GM12878 (cell line): ENCODE results near the gene ABCA7. TPM values are rescaled to one million over a fixed set of nuclear protein-coding genes. Genes with fewer than 3 reads are reported as not detected.
A peak's percentile ranks its signal among the peaks of the same experiment; 100 is the strongest.

Experiments used
- BCL3 ChIP-seq: IDR thresholded peaks from 2 replicates; pipeline ENCODE4 v1.6.1; 2011; ENCODE audit warnings: borderline replicate concordance, low read depth, mild to moderate bottlenecking, moderate library complexity, low read length; ENCODE audit not compliant: insufficient read depth, poor library complexity, severe bottlenecking
- BHLHE40 ChIP-seq, 2 experiments: fragments of 450-650 bp in 1 of 2; IDR thresholded peaks; 2 replicates each; pipeline ENCODE4 v1.6.1; 2011 to 2017; ENCODE audit warnings: low read depth in 2 of 2, borderline replicate concordance in 1 of 2, improper control_type of control experiment in 1 of 2, low read length in 1 of 2, mild to moderate bottlenecking in 1 of 2
- BMI1 ChIP-seq: fragments of 450-650 bp; IDR thresholded peaks from 2 replicates; pipeline ENCODE4 v1.6.1; 2016; ENCODE audit warnings: mild to moderate bottlenecking, moderate library complexity, borderline replicate concordance
- BRCA1 ChIP-seq: IDR thresholded peaks from 2 replicates; pipeline ENCODE4 v1.6.1; 2011; ENCODE audit warnings: low read depth, low read length, improper control_type of control experiment
- ETV6 ChIP-seq, 2 experiments: fragments of 450-650 bp in 1 of 2; IDR thresholded peaks in 1 of 2; conservative IDR thresholded peaks in 1 of 2; 2 replicates each; pipeline ENCODE4 v1.6.1; 2014; ENCODE audit warnings: antibody characterized with exemption in 1 of 2, borderline replicate concordance in 1 of 2, low read depth in 1 of 2, mild to moderate bottlenecking in 1 of 2, moderate library complexity in 1 of 2
- FOXK2 ChIP-seq: fragments of 450-650 bp; IDR thresholded peaks from 2 replicates; pipeline ENCODE4 v1.6.1; 2017; ENCODE audit warnings: mild to moderate bottlenecking, moderate library complexity
- HSF1 ChIP-seq: fragments of 150-350 bp; IDR thresholded peaks from 2 replicates; pipeline ENCODE4 v1.6.1; 2014; ENCODE audit warnings: mild to moderate bottlenecking, low read depth, low read length
- IRF4 ChIP-seq: IDR thresholded peaks from 2 replicates; pipeline ENCODE4 v1.6.1; 2011; ENCODE audit warnings: low read depth, low read length
- JUND ChIP-seq: IDR thresholded peaks from 2 replicates; pipeline ENCODE4 v1.6.1; 2012; ENCODE audit warnings: low read depth, mild to moderate bottlenecking, low read length, improper control_type of control experiment, moderate library complexity
- KAT2A ChIP-seq: conservative IDR thresholded peaks from 2 replicates; pipeline ENCODE4 v1.6.1; 2011; ENCODE audit warnings: low read depth, low read length; ENCODE audit not compliant: control insufficient read depth
- MEF2A ChIP-seq: IDR thresholded peaks from 2 replicates; pipeline ENCODE4 v1.6.1; 2011; ENCODE audit warnings: low read depth, mild to moderate bottlenecking, low read length, moderate library complexity; ENCODE audit not compliant: insufficient read depth
- MEF2B ChIP-seq: fragments of 450-650 bp; IDR thresholded peaks from 2 replicates; pipeline ENCODE4 v1.6.1; 2018; ENCODE audit warnings: mild to moderate bottlenecking, moderate library complexity; ENCODE audit not compliant: partially characterized antibody, poor library complexity, severe bottlenecking
- MXI1 ChIP-seq: fragments of 150-350 bp; IDR thresholded peaks from 2 replicates; pipeline ENCODE4 v1.6.1; 2011; ENCODE audit warnings: low read depth, mild to moderate bottlenecking, inconsistent platforms, low read length, improper control_type of control experiment
- MYC ChIP-seq: IDR thresholded peaks from 2 replicates; pipeline ENCODE4 v1.6.1; 2011; ENCODE audit warnings: mild to moderate bottlenecking, low read length, moderate library complexity, inconsistent platforms; ENCODE audit not compliant: insufficient read depth, insufficient replicate concordance, insufficient read length, severe bottlenecking
- NBN ChIP-seq: fragments of 450-650 bp; IDR thresholded peaks from 2 replicates; pipeline ENCODE4 v1.6.1; 2016
- NR2F1 ChIP-seq: fragments of 450-650 bp; conservative IDR thresholded peaks from 2 replicates; pipeline ENCODE4 v1.6.1; 2017; ENCODE audit warnings: mild to moderate bottlenecking
- PBX3 ChIP-seq: IDR thresholded peaks from 2 replicates; pipeline ENCODE4 v1.6.1; 2011; ENCODE audit warnings: mild to moderate bottlenecking, low read depth, low read length, moderate library complexity; ENCODE audit not compliant: insufficient replicate concordance
- POLR2AphosphoS2 ChIP-seq: IDR thresholded peaks from 2 replicates; pipeline ENCODE4 v1.6.1; 2011; ENCODE audit warnings: low read depth, mild to moderate bottlenecking, low read length, improper control_type of control experiment, moderate library complexity
- RB1 ChIP-seq: fragments of 450-650 bp; formaldehyde crosslinking; IDR thresholded peaks from 2 replicates; pipeline ENCODE4 v1.6.1; 2017; ENCODE audit warnings: mild to moderate bottlenecking, borderline replicate concordance
- RELB ChIP-seq: fragments of 450-650 bp; IDR thresholded peaks from 2 replicates; pipeline ENCODE4 v1.6.1; 2017; ENCODE audit warnings: low read depth, mild to moderate bottlenecking, moderate library complexity
- SREBF2 ChIP-seq: IDR thresholded peaks from 2 replicates; pipeline ENCODE4 v1.6.1; 2012; ENCODE audit warnings: mild to moderate bottlenecking, low read length
- STAT3 ChIP-seq: IDR thresholded peaks from 2 replicates; pipeline ENCODE4 v1.6.1; 2011; ENCODE audit warnings: low read depth, low read length, improper control_type of control experiment
- SUPT20H ChIP-seq: IDR thresholded peaks from 2 replicates; pipeline ENCODE4 v1.6.1; 2011; ENCODE audit warnings: low read depth, mild to moderate bottlenecking, low read length, moderate library complexity, borderline replicate concordance; ENCODE audit not compliant: control insufficient read depth
- ZNF207 ChIP-seq: fragments of 450-650 bp; IDR thresholded peaks from 2 replicates; pipeline ENCODE4 v1.6.1; 2014; ENCODE audit warnings: antibody characterized with exemption, mild to moderate bottlenecking, borderline replicate concordance
- polyA plus RNA-seq, 11 experiments: library from polyadenylated mRNA; depleted of rRNA in 4 of 11; unstranded in 6 of 11; stranded (reverse) in 5 of 11; fragments of >200 nt; fragmentation: Nextera tagmentation in 4 of 11; fragmentation: Illumina TruSeq in 1 of 11; extraction: Ambion mirVana in 4 of 11; extraction: Trizol in 1 of 11; gene quantifications; 1 replicate in 1 of 11; 2 replicates in 10 of 11; pipeline versions ENCODE4 v1.2.1 to v1.2.3, GENCODE V29; 2011 to 2016; ENCODE audit warnings: inconsistent platforms in 2 of 11, missing spikeins in 2 of 11, low read depth in 1 of 11
- total RNA-seq, 4 experiments: library from RNA; depleted of rRNA in 3 of 4; stranded (reverse); fragments of >200 nt in 3 of 4; fragmentation: Illumina TruSeq in 1 of 4; extraction: Trizol in 1 of 4; gene quantifications; 2 replicates each; pipeline versions ENCODE4 v1.2.1 to v1.2.3, GENCODE V29; 2013 to 2021

ABCA7 gene
- total and polyA plus RNA-seq, 10 of the 15 experiments (the other 5 are each of a cell fraction or from before 2014, with no cell fraction given), result 1.0 to 49.5 (median 14.8) TPM

- TF ChIP-seq HSF1, result no peak
- TF ChIP-seq JUND, result peak; percentile 83; the same call in 1 of the 2 replicates
- no peak for TF ChIP-seq BRCA1
- no peak for TF ChIP-seq SUPT20H
- peak; percentile 94 for TF ChIP-seq IRF4
- peak; percentile 76 for TF ChIP-seq NBN
- TF ChIP-seq ZNF207, result no peak
- TF ChIP-seq MEF2B, result peak; percentile 61
- TF ChIP-seq POLR2AphosphoS2, result no peak
- peak; percentile 17; the same call in 1 of the 2 replicates for TF ChIP-seq MXI1
- TF ChIP-seq RB1, result 0 out of 2 replicates have a peak, but pooled peaks have one; percentile 23
- TF ChIP-seq KAT2A, result no peak
- TF ChIP-seq RELB, result peak; percentile 79
- no peak for TF ChIP-seq SREBF2
- no peak for TF ChIP-seq MYC
- TF ChIP-seq PBX3, result no peak
- peak; percentile 55; the same call in 1 of the 2 replicates for TF ChIP-seq BMI1
- TF ChIP-seq NR2F1, result peak; percentile 95
- no peak; a peak in 1 of 4 replicates for TF ChIP-seq ETV6 (conservative IDR thresholded peaks at IDR 0.05 in 1 of 2, IDR thresholded peaks at IDR 0.05 in 1 of 2; ENCODE audit: borderline replicate concordance in 1 of 2, low read depth in 1 of 2)
- TF ChIP-seq FOXK2, result peak; percentile 42; the same call in 1 of the 2 replicates
- TF ChIP-seq STAT3, result no peak
- no peak for TF ChIP-seq BCL3
- no peak for TF ChIP-seq MEF2A
- peak; percentile 35 to 94; a peak in 3 of 4 replicates for TF ChIP-seq BHLHE40 (IDR thresholded peaks at IDR 0.05; ENCODE audit: borderline replicate concordance in 1 of 2, low read depth in 2 of 2, low read length in 1 of 2)
These were observed 62.7 kb downstream of the ABCA7 start (continued) for GRCh38 chr19:1102407-1103131.
